SU-DHL-6 (cell line): ENCODE data around the gene IPCEF1.

Experiments
- H2AFZ ChIP-seq: fragments of 200-600 bp; sonication (generic); 2 replicates; pipeline ENCODE4 v1.6.1; 2014; ENCODE audit warnings: low read depth, mild to moderate bottlenecking, moderate library complexity, mixed read lengths, antibody characterized with exemption, low read length; ENCODE audit not compliant: severe bottlenecking
- H3F3A ChIP-seq: fragments of 200-600 bp; shearing (Covaris generic); 2 replicates; pipeline ENCODE4 v1.6.0; 2016; ENCODE audit warnings: antibody characterized with exemption, mild to moderate bottlenecking; ENCODE audit not compliant: insufficient read depth
- H3K27ac ChIP-seq: fragments of 200-600 bp; sonication (generic); 2 replicates; pipeline ENCODE4 v1.5.1; 2016; ENCODE audit warnings: low read depth, mild to moderate bottlenecking, low read length, moderate library complexity, mixed read lengths
- H3K27me3 ChIP-seq: fragments of 200-600 bp; sonication (generic), shearing (Covaris generic); 2 replicates; pipeline ENCODE4 v1.6.0; 2014; ENCODE audit warnings: mild to moderate bottlenecking, low read length
- H3K36me3 ChIP-seq: fragments of 200-600 bp; sonication (generic); 2 replicates; pipeline ENCODE4 v1.6.1; 2014; ENCODE audit warnings: mild to moderate bottlenecking, low read length, mixed read lengths
- H3K4me2 ChIP-seq: fragments of 300-600, 200-600 bp; shearing (Covaris generic), sonication (generic); 2 replicates; pipeline ENCODE4 v1.6.0; 2014; ENCODE audit warnings: low read length, low read depth, mild to moderate bottlenecking; ENCODE audit not compliant: poor library complexity, severe bottlenecking
- H3K4me3 ChIP-seq: fragments of 200-600 bp; sonication (generic); 2 replicates; pipeline ENCODE4 v1.5.1; 2014; ENCODE audit warnings: antibody characterized with exemption, low read length, mild to moderate bottlenecking, mixed read lengths; ENCODE audit not compliant: insufficient read depth, poor library complexity, severe bottlenecking
- H3K79me2 ChIP-seq: fragments of 200-600 bp; sonication (generic); 2 replicates; pipeline ENCODE4 v1.6.1; 2014; ENCODE audit warnings: mild to moderate bottlenecking, low read length, moderate library complexity; ENCODE audit not compliant: insufficient read depth
- H3K9ac ChIP-seq: fragments of 200-600 bp; sonication (generic); 2 replicates; pipeline ENCODE4 v1.7.0; 2014; ENCODE audit warnings: mild to moderate bottlenecking, low read length
- H3K9me2 ChIP-seq: fragments of 200-600 bp; sonication (generic); replicated peaks from 2 replicates; pipeline ENCODE4 v1.6.1; 2014; ENCODE audit warnings: low read length; ENCODE audit not compliant: insufficient read depth
- H3K9me3 ChIP-seq: fragments of 200-600 bp; sonication (generic); 2 replicates; pipeline ENCODE4 v1.6.1; 2014; ENCODE audit warnings: low read length, mixed read lengths; ENCODE audit not compliant: insufficient read depth
- H4K20me1 ChIP-seq: fragments of 200-600 bp; sonication (generic); 2 replicates; pipeline ENCODE4 v1.6.1; 2014; ENCODE audit warnings: low read depth, mild to moderate bottlenecking, antibody characterized with exemption, low read length, moderate library complexity, mixed read lengths
- EZH2phosphoT487 ChIP-seq: fragments of 200-600 bp; sonication (generic), shearing (Covaris generic); conservative IDR thresholded peaks from 2 replicates; pipeline ENCODE4 v1.6.1; 2018; ENCODE audit warnings: mild to moderate bottlenecking, antibody characterized with exemption, low read length, moderate library complexity, mixed read lengths
- TF ChIP-seq, protein P1 (sequence below): fragments of 200-600 bp; sonication (generic); IDR thresholded peaks from one replicate; pipeline ENCODE4 v1.5.1; 2017; ENCODE audit warnings: antibody characterized with exemption, mild to moderate bottlenecking, low read length, moderate library complexity; ENCODE audit not compliant: insufficient read depth, poor library complexity, severe bottlenecking

The IPCEF1 gene

DNA sequence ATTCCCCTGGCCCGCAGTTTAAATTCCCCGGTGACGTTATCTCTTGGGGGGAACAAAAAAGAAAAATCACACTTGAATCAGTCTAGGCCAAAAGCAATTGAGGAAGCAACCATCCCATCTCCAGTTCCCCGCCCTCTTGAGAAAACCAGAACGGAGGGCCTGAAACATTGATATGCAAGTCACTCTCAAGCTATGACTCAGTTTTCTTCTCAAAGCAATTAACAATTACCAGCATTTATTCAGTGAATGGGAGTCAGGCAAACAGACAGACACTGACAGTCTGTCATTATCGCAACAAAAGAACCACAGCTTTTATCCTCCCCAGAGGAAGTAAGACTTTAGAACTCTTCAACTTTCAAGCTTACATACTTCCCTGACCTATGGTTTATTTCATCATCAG lies 216.7 kb downstream of the IPCEF1 start:
- Histone ChIP-seq H4K20me1 (no peaks in the 10 kb centered on the region), H3K9me3 (no peaks in the 10 kb centered on the region), H3K9me2 (no peaks in the 10 kb centered on the region), H3K4me2 (no peak overlapping the region), H3K27me3 (no peaks in the 10 kb centered on the region), H3F3A (no peaks in the 10 kb centered on the region), H2AFZ (no peak overlapping the region), H3K36me3 (no peaks in the 10 kb centered on the region), H3K79me2 (no peaks in the 10 kb centered on the region), H3K9ac (no peak overlapping the region), H3K4me3 (no peak overlapping the region), H3K27ac (no peak overlapping the region)
- TF ChIP-seq, protein P1, sequence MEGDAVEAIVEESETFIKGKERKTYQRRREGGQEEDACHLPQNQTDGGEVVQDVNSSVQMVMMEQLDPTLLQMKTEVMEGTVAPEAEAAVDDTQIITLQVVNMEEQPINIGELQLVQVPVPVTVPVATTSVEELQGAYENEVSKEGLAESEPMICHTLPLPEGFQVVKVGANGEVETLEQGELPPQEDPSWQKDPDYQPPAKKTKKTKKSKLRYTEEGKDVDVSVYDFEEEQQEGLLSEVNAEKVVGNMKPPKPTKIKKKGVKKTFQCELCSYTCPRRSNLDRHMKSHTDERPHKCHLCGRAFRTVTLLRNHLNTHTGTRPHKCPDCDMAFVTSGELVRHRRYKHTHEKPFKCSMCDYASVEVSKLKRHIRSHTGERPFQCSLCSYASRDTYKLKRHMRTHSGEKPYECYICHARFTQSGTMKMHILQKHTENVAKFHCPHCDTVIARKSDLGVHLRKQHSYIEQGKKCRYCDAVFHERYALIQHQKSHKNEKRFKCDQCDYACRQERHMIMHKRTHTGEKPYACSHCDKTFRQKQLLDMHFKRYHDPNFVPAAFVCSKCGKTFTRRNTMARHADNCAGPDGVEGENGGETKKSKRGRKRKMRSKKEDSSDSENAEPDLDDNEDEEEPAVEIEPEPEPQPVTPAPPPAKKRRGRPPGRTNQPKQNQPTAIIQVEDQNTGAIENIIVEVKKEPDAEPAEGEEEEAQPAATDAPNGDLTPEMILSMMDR = no peak
- no peak for TF ChIP-seq EZH2phosphoT487

GRCh38 chr6:154138793-154139192 lies 217.8 kb downstream of the IPCEF1 start:
- Histone ChIP-seq H2AFZ (no peak overlapping the region), H3K79me2 (no peaks in the 10 kb centered on the region), H3K4me2 (no peak overlapping the region), H3K9ac (no peak overlapping the region), H4K20me1 (no peaks in the 10 kb centered on the region), H3K36me3 (no peaks in the 10 kb centered on the region), H3K4me3 (no peak overlapping the region), H3F3A (no peaks in the 10 kb centered on the region), H3K9me3 (no peaks in the 10 kb centered on the region), H3K27ac (no peak overlapping the region), H3K27me3 (no peaks in the 10 kb centered on the region), H3K9me2 (no peaks in the 10 kb centered on the region)
- no peak for TF ChIP-seq EZH2phosphoT487
- TF ChIP-seq, protein P1 = no peak

DNA sequence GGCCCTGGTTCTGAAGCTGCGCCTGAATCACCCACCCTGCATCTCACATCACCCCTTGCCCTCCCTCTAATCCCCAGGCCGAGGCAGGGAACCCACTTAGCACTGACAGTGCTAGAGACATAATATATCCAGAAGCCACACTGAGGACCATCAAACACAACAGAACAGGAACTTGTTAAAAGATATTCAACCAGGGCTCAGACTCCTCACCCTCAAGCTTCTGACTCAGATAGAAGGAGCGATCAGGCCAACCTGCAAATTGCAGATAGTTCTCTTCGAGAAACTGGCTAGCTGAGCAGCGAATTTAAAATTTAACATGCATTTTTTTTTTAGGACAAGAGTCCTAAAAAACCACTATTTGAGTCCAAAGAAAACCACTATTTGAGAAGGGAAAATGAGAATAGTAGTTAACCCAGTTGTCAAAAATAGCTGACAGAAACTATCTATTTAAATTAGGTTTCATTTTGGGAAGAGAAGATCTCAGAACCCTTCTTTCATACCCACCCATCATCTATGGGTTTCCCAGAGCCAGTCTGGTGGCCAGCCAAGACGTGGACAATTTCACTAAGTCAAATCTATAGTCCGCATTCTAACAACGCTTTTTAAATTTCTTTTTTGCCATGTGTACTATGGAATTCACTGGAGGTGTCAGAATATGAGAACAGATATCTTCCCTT lies 222.0 kb downstream of the IPCEF1 start:
- Histone ChIP-seq H2AFZ (no peak overlapping the region), H3K4me2 (no peak overlapping the region), H3K4me3 (no peak overlapping the region), H3K27me3 (no peaks in the 10 kb centered on the region), H4K20me1 (no peaks in the 10 kb centered on the region), H3K9me2 (no peaks in the 10 kb centered on the region), H3K36me3 (no peaks in the 10 kb centered on the region), H3K27ac (no peak overlapping the region), H3F3A (no peaks in the 10 kb centered on the region), H3K9me3 (no peaks in the 10 kb centered on the region), H3K79me2 (no peaks in the 10 kb centered on the region), H3K9ac (no peak overlapping the region)
- no peak for TF ChIP-seq EZH2phosphoT487
- TF ChIP-seq, protein P1 = no peak
